Spinal cord (tissue), 10 donors: ENCODE measurements around the gene C3orf20. TPM values are rescaled to one million over a fixed set of nuclear protein-coding genes. Genes with fewer than 3 reads are reported as not detected.

Experiments
- DNase-seq, 6 donors: peaks; one replicate each; pipeline versions ENCODE4 v3.0.0 to v3.0.0-alpha.2; 2013 to 2015; ENCODE audit warnings: low spot score in 6 of 6, low read depth in 4 of 6
- H3K27ac ChIP-seq: one replicate; pipeline ENCODE4 v1.5.1; 2013; ENCODE audit warnings: low read depth, low read length, control low read depth
- H3K27me3 ChIP-seq: one replicate; pipeline ENCODE4 v1.6.1; 2013; ENCODE audit warnings: low read length; ENCODE audit not compliant: control insufficient read depth, insufficient read depth
- H3K36me3 ChIP-seq: one replicate; pipeline ENCODE4 v1.6.1; 2013; ENCODE audit warnings: low read length; ENCODE audit not compliant: control insufficient read depth, insufficient read depth
- H3K4me1 ChIP-seq: one replicate; pipeline ENCODE4 v1.6.1; 2013; ENCODE audit warnings: low read length; ENCODE audit not compliant: control insufficient read depth, insufficient read depth
- H3K4me3 ChIP-seq: one replicate; pipeline ENCODE4 v1.5.1; 2013; ENCODE audit warnings: low read depth, low read length, control low read depth
- H3K9me3 ChIP-seq: one replicate; pipeline ENCODE4 v1.6.1; 2013; ENCODE audit warnings: low read length; ENCODE audit not compliant: control insufficient read depth, insufficient read depth
- WGBS: methylation state at CpG from one replicate; pipeline ENCODE4 v1.1.5; 2013; ENCODE audit warnings: missing lambda C conversion rate; ENCODE audit not compliant: insufficient coverage; 5-methylcytosine and 5-hydroxymethylcytosine counted together
- polyA plus RNA-seq, 2 donors: library from polyadenylated mRNA; unstranded; fragments of 120-200 nt; gene quantifications; one replicate each; pipeline ENCODE4 v1.2.1, GENCODE V29; 2013; ENCODE audit not compliant: insufficient read length in 2 of 2
- total RNA-seq, 2 donors: library from RNA; depleted of rRNA in 1 of 2; stranded (reverse); fragments of 120-200 nt in 1 of 2; fragments of >200 nt in 1 of 2; gene quantifications; one replicate each; pipeline versions ENCODE4 v1.2.3 to v1.2.4, GENCODE V29; 2013 to 2014
- donor health status: healthy.

C3orf20 gene
- total and polyA plus RNA-seq, 4 donors = 0.06 to 0.33 (median 0.16) TPM

DNA sequence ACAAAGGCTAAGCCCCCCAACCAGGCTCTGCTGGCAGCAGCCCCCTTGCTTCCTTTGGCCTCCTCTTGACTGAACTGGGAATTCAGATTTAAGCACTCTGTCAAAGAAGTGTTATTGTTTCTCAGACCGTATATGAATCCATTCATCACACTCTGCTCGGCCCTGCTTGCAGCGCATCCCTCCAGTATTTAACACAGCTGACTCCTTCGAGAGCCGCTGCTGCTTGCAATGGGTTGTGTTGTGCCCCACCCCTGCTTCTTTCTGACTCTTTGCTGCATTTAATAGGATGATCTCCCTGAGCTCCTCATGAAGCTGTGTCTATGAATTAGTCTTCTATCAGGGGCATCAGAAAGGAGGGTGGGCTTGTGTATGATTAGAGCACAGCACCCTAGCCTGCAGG, 31.2 kb downstream of the C3orf20 start:
- 38% methylated on average over 3 of the region's 5 CpGs for WGBS
- peak in 2 of 6 donors; percentile 7 to 45 for DNase-seq
- H3K4me1 ChIP-seq = peaks cover 5% of the 10 kb centered on the region
- H3K9me3 ChIP-seq = no peaks in the 10 kb centered on the region
- H3K36me3 ChIP-seq = no peaks in the 10 kb centered on the region
- no peak overlapping the region for H3K27ac ChIP-seq
- no peak overlapping the region for H3K4me3 ChIP-seq
- no peaks in the 10 kb centered on the region for H3K27me3 ChIP-seq

DNA sequence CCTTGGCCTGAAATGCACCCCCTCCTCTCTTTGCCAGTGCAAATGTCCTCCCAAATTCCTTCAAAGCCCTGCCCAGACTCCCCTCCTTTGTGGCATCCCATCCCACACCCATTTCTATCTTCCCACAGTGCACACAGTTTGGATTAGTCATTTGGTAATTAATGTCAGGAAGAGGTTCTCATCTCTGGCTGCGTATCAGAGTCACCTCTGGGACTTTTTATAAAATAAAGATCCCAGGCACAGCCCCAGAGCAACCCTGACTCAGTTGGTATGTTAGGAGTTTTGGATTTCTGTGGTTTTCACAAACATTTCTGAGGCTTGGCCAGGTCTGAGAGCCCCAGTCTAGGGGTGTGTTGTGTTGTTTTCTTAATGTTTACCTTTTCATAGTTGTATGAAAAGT, 41.6 kb downstream of the C3orf20 start:
- Histone ChIP-seq H3K27me3 (no peaks in the 10 kb centered on the region), H3K4me1 (no peaks in the 10 kb centered on the region), H3K36me3 (no peaks in the 10 kb centered on the region), H3K9me3 (no peaks in the 10 kb centered on the region), H3K4me3 (no peak overlapping the region), H3K27ac (no peak overlapping the region)
- no CpG with 5 or more reads among the region's 1 CpG for WGBS
- DNase-seq = no peak

DNA sequence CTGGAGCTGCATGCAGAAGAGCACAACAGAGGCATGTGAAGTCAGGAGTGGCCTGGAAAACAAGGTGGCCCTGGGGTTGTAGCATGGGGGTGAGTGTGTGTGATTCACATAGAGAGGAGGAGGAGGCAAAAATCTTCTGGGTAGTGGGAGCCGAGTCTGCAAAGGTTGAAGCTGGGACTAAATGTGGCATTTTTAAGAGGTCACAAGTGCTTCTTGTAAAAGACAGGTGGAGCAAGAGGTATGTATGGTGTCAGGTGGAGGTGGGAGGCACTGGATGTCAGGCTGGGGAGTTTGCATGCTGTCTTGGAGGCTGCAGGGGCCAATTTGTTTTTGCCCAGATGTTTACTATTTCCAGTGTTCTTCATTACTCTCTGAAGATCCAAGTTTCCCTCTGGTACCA, 42.4 kb downstream of the C3orf20 start:
- no peaks in the 10 kb centered on the region for H3K27me3 ChIP-seq
- no peak overlapping the region for H3K4me3 ChIP-seq
- no peak overlapping the region for H3K27ac ChIP-seq
- H3K36me3 ChIP-seq = no peaks in the 10 kb centered on the region
- no peaks in the 10 kb centered on the region for H3K9me3 ChIP-seq
- no peak for DNase-seq
- H3K4me1 ChIP-seq = no peaks in the 10 kb centered on the region
- WGBS = 71% methylated on average over 1 of the region's 1 CpG

DNA sequence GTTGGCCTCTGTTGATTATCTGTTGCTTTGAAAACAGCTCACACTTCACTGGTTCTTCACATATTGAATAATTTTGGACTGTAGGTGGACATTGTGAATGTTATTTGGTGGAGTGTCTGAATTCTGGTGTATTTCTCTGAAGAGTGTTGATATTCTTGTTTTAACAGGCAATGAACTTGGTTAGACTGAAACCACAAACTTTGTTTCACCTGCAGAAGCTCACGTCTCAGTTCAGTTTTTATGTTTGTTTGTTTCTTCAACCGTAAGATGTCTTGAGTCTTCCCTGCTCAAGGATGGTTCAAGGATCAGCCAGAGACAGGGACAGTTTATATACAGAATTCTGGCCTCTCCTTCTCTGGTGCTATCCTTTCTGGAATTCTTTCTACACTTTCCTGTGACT, 43.6 kb downstream of the C3orf20 start:
- Histone ChIP-seq H3K4me1 (no peaks in the 10 kb centered on the region), H3K36me3 (no peaks in the 10 kb centered on the region), H3K27ac (no peak overlapping the region), H3K4me3 (no peak overlapping the region), H3K9me3 (no peaks in the 10 kb centered on the region), H3K27me3 (no peaks in the 10 kb centered on the region)
- no peak for DNase-seq
- WGBS = 40% methylated on average over 1 of the region's 2 CpGs

DNA sequence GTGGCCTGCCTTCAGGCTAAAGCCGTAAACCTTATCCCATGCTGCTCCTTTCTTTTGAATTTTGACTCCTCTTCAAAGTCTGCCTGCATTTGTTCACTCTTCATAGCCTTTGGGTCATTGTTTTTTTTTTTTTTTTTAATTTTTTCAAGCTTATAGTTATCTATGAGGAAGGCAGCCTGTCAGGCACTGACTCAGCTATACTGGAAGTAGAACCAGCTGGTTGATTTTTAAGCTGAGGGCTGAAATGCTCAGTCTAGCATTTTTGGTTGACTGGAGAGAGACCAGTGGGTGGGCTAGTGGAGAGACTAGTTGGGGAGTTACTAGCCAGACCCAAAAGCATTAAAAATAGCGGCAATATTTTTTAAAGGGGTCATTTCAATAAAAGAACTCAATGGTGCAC, 44.1 kb downstream of the C3orf20 start:
- H3K27me3 ChIP-seq = no peaks in the 10 kb centered on the region
- H3K27ac ChIP-seq = no peak overlapping the region
- H3K4me3 ChIP-seq = no peak overlapping the region
- no peaks in the 10 kb centered on the region for H3K36me3 ChIP-seq
- no peaks in the 10 kb centered on the region for H3K9me3 ChIP-seq
- 91% methylated on average over 2 of the region's 2 CpGs for WGBS
- H3K4me1 ChIP-seq = no peaks in the 10 kb centered on the region
- DNase-seq = no peak

DNA sequence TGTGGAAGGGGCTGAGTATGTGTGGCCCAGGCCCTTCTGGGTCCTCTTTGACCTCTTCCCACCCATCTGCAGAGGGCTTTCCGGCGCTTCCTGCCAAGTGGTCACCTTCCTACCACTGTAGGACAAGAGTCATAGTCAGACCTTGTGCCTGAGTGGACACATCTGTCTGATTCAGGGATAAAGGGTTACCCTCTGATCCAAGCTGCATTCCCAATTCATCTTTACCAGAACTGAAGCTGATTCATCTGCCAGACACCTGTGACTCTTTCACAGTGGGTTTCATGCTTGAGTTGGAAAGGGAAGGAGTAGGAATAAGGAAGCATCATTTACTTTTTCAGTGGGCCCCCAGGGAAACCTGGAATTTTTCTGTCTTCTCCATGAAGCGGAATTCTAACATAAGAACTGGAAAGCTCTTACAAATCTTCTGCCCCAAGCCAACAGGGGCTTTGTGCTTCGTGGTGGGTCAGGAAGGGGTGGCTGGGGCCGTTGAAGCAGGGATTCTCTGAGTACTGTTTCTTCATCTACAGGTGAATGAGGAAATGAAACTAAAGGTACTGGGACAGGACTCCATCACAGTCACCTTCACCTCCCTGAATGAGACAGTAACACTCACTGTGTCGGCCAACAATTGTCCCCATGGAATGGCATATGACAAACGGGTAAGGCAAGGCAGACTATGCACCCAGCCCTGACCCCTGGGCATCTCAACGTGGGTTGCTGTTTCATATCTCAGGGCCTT, 46.4 kb downstream of the C3orf20 start:
- H3K36me3 ChIP-seq = no peaks in the 10 kb centered on the region
- peaks cover 11% of the 10 kb centered on the region for H3K4me1 ChIP-seq
- H3K4me3 ChIP-seq = no peak overlapping the region
- 86% methylated on average over 4 of the region's 8 CpGs for WGBS
- no peaks in the 10 kb centered on the region for H3K27me3 ChIP-seq
- no peaks in the 10 kb centered on the region for H3K9me3 ChIP-seq
- H3K27ac ChIP-seq = no peak overlapping the region
- no peak for DNase-seq

DNA sequence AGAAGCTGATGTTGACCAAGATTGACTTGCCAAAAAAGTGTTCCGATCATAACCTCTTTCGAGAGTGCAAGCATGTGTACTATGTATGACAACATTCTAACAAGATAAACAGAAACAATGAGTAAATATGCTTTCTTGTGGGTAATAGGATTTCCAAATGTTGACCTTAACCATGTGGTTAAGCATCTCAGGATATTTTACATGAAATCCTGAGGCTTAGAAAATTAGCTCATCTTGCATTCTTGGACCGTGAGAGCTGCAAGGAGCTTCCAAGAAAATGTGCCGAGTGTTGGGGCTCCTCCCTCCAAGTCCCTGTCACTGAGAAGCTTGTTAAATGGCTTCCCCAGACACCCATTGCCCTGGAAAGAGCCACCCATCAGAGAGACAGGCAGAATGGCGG, 50.1 kb downstream of the C3orf20 start:
- Histone ChIP-seq H3K27ac (peak overlapping the region; percentile 66), H3K9me3 (no peaks in the 10 kb centered on the region), H3K36me3 (no peaks in the 10 kb centered on the region), H3K27me3 (no peaks in the 10 kb centered on the region), H3K4me3 (no peak overlapping the region), H3K4me1 (peaks cover 11% of the 10 kb centered on the region)
- peak in 2 of 6 donors; percentile 45 to 66 for DNase-seq
- 29% methylated on average over 2 of the region's 5 CpGs for WGBS

DNA sequence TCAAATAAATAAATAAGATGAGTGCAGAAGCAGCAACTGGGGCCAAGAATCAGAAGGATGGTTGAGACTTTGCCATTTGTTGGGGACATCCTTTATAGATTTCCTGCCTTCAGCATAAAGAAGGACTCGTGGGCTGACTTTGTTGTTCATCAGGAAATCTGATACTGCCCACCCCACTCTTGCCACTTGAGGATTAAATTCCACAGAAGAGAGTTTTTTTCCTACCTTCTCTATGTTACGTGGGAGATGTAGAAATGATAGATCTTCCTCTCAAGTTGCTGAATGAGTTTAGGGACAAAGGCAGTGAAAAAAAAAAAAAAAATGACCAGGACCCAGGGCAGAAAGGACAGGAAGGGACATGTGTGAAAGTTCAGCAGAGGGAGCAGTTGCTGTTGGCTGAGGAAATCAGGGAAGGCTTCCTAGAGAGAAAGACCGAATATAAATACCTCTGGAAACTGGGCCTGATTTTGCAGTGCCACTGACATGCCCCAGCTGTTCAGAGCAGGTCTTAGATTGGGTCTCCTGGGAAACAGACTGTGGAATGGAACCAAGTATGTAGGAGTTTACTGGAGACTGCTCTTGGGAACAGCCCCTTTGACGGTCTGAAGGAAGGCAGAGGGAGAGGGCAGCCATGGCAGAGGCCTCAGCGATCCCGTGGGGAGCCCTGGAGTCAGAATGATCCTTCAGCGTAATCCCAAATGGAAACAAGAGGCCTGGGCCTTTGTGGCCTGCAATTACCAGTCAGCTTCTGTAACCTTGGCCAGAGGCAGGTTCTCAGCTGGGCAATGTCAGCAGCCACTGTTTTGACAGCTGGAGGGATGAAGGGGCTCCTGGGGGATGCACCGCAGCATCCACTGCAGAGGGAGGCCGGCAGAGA, 50.9 kb downstream of the C3orf20 start:
- Histone ChIP-seq H3K27me3 (no peaks in the 10 kb centered on the region), H3K4me1 (peaks cover 11% of the 10 kb centered on the region), H3K36me3 (no peaks in the 10 kb centered on the region), H3K27ac (peak overlapping the region; percentile 66), H3K4me3 (no peak overlapping the region), H3K9me3 (no peaks in the 10 kb centered on the region)
- peak in 2 of 6 donors; percentile 4 to 59 for DNase-seq
- 38% methylated on average over 6 of the region's 9 CpGs for WGBS

DNA sequence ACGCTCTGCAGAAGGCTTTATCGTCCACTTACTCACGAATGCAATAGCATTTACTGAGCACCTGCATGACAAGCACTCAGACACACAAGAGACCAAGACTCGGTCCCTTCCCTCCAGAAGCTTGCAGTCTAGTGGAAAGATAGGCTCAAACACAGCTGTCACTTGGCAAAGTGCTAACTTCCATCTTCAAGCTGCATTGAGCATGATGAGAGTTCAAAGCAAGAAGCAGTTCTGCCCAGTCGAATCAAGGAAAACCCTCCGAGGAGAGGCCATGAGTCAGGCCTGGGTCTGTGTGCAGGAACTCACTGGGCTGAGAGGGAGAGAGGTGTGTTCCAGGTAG, 51.5 kb downstream of the C3orf20 start:
- peak overlapping the region; percentile 66 for H3K27ac ChIP-seq
- 63% methylated on average over 6 of the region's 6 CpGs for WGBS

DNA sequence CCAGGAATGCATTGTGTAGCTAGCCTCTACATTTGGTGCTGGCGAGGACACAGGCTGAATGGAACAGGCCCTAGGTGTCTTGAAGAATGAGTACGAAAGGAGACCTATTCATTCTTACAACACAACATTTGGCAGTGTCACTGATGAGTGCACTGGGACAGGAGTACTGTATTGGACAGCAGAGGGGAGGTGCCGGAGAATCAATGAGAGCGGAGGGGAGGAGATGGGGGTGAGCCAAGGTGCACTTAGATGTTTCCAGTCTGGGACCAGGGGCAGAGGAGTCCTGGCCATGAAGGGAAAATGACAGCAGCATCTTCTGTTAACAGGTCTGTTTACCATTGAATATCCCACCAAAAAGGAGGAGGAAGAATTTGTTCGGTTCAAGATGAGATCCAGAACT, 53.2 kb downstream of the C3orf20 start:
- H3K36me3 ChIP-seq = no peaks in the 10 kb centered on the region
- WGBS = 97% methylated on average over 4 of the region's 5 CpGs

More for the DNA sequence above, 51.5 kb downstream of the C3orf20 start:
- no peaks in the 10 kb centered on the region for H3K36me3 ChIP-seq
- H3K9me3 ChIP-seq = no peaks in the 10 kb centered on the region
- H3K4me3 ChIP-seq = no peak overlapping the region
- no peak for DNase-seq
- peaks cover 11% of the 10 kb centered on the region for H3K4me1 ChIP-seq
- no peaks in the 10 kb centered on the region for H3K27me3 ChIP-seq

More for the DNA sequence above, 53.2 kb downstream of the C3orf20 start:
- DNase-seq = no peak
- H3K9me3 ChIP-seq = no peaks in the 10 kb centered on the region
- H3K27ac ChIP-seq = no peak overlapping the region
- peaks cover 11% of the 10 kb centered on the region for H3K4me1 ChIP-seq
- H3K4me3 ChIP-seq = no peak overlapping the region
- H3K27me3 ChIP-seq = no peaks in the 10 kb centered on the region
